Ovary (tissue), 9 donors: ENCODE data around the gene PHB1. TPM values are rescaled to one million over a fixed set of nuclear protein-coding genes. Genes with fewer than 3 reads are reported as not detected.
"Not testable (repeated sequence)": the region's sequence is repeated elsewhere in the genome, so short reads cannot be mapped to it uniquely, and the experiment has no call there.

ENCODE experiments used
- DNase-seq, 5 donors: peaks; one replicate each; pipeline ENCODE4 v3.0.0-alpha.2; 2019 to 2020
- H3K27ac ChIP-seq, 2 donors: fragments of 200-600 bp; one replicate each; pipeline versions ENCODE4 v1.5.1 to v1.8.0; 2019 to 2022
- H3K27me3 ChIP-seq: fragments of 200-600 bp; one replicate; pipeline ENCODE4 v1.8.0; 2022
- H3K36me3 ChIP-seq: fragments of 200-600 bp; sonication (generic); one replicate; pipeline ENCODE4 v1.5.1; 2019
- H3K4me1 ChIP-seq: one replicate; pipeline ENCODE4 v1.8.1; 2013; ENCODE audit warnings: mild to moderate bottlenecking, moderate library complexity; ENCODE audit not compliant: insufficient read depth
- H3K4me3 ChIP-seq: fragments of 200-600 bp; sonication (generic); one replicate; pipeline ENCODE4 v1.5.1; 2017
- H3K9me3 ChIP-seq, 2 donors: fragments of 200-600 bp in 1 of 2; sonication (generic) in 1 of 2; one replicate each; pipeline versions ENCODE4 v1.5.1 to v1.8.1; 2013 to 2019; ENCODE audit warnings: mild to moderate bottlenecking in 1 of 2, moderate library complexity in 1 of 2
- CTCF ChIP-seq, 3 donors: fragments of 450-650 bp in 2 of 3; fragments of 200-600 bp in 1 of 3; IDR thresholded peaks; one replicate each; pipeline versions ENCODE4 v1.5.1 to v1.8.0; 2016 to 2022; ENCODE audit warnings: antibody characterized with exemption in 3 of 3, mild to moderate bottlenecking in 1 of 3
- EP300 ChIP-seq: sonication (generic); formaldehyde crosslinking; IDR thresholded peaks from one replicate; pipeline ENCODE4 v1.6.1; 2017; ENCODE audit warnings: antibody characterized with exemption
- POLR2A ChIP-seq: fragments of 450-650 bp; IDR thresholded peaks from one replicate; pipeline ENCODE4 v1.6.1; 2017; ENCODE audit warnings: antibody characterized with exemption, mild to moderate bottlenecking, moderate library complexity
- WGBS, 3 donors: extraction: QIAGEN DNeasy Blood & Tissue Kit in 1 of 3; methylation state at CpG; one replicate each; pipeline versions ENCODE4 v1.1.5 to v1.1.7; 2013 to 2017; 5-methylcytosine and 5-hydroxymethylcytosine counted together
- intact Hi-C, 4 donors: fragments of 100-400 bp; cut with DNase I; formaldehyde crosslinking; loops; one replicate each; pipeline versions ENCODE4 v1.11.0 to v1.15.1; 2022 to 2023
- polyA plus RNA-seq, 2 donors: library from polyadenylated mRNA; stranded (reverse); fragments of 200-250 nt in 1 of 2; fragments of 350-450 nt in 1 of 2; fragmentation: Illumina TruSeq in 1 of 2; extraction: RNeasy Lipid Tissue Mini Kit (QIAGEN cat#74804) in 1 of 2; gene quantifications; one replicate each; pipeline ENCODE4 v1.2.3, GENCODE V29; 2013 to 2014
- total RNA-seq, 7 donors: library from RNA; depleted of rRNA in 2 of 7; stranded (reverse); fragments of >200 nt in 2 of 7; fragmentation: NEBNext Ultra II Directional in 3 of 7; extraction: Animal tissue kit (Norgen Biotek cat#: 25700) in 3 of 7; gene quantifications; one replicate each; pipeline versions ENCODE4 v1.1.0 to v1.2.4, GENCODE V29; 2016 to 2023
- donor health status: DM: no; HTN: no; CAD: no; lungs with moderate emphysema.
- donor health status: DM: no; HTN: no; CAD: no.
- donor health status: Bipolar disorder and iron deficiency.
- donor health status: DM: yes; HTN: yes; CAD: no.
- donor health status: DM: no; HTN: no; CAD: no.
- donor health status: DM: yes; HTN: yes; CAD: no.

Gene PHB1
- total and polyA plus RNA-seq, 9 donors = 46.0 to 148 (median 106) TPM

- H3K4me3 ChIP-seq = no peak overlapping the region
- no peak for DNase-seq
- intact Hi-C loops = loop anchor here in 3 of 4 donors (5.0 to 10.0 kb wide), 2 partner anchors 73 to 76 kb away; no protein-coding TSS in a partner anchor
- no peaks in the 10 kb centered on the region for H3K27me3 ChIP-seq
- no peak overlapping the region for H3K27ac ChIP-seq
- no peaks in the 10 kb centered on the region for H3K9me3 ChIP-seq
- H3K4me1 ChIP-seq = no peaks in the 10 kb centered on the region
- 59 to 66% (median 61%) methylated on average over 9 of the region's 9 CpGs for WGBS, 3 donors
- no peaks in the 10 kb centered on the region for H3K36me3 ChIP-seq
- no peak for TF ChIP-seq EP300
- TF ChIP-seq CTCF (IDR thresholded peaks at IDR 0.05) = no peak
- TF ChIP-seq POLR2A = no peak
These were observed 23.9 kb downstream of the PHB1 start for GRCh38 chr17:49390548-49391324.

- DNase-seq, H3K36me3 ChIP-seq, H3K4me1 ChIP-seq, H3K27me3 ChIP-seq, H3K9me3 ChIP-seq, H3K27ac ChIP-seq, H3K4me3 ChIP-seq: not testable (repeated sequence)
- intact Hi-C loops = loop anchor here in 3 of 4 donors (5.0 to 10.0 kb wide), 2 partner anchors 72 to 75 kb away; no protein-coding TSS in a partner anchor
- 85 to 88% (median 87%) methylated on average over 12 of the region's 12 CpGs for WGBS, 3 donors
These were observed 25.0 kb downstream of the PHB1 start for GRCh38 chr17:49389514-49390347.

GRCh38 chr17:49388692-49389513, 25.8 kb downstream of the PHB1 start:
- intact Hi-C loops = no loop called here
- no peak for DNase-seq
- Histone ChIP-seq H3K27ac (no peak overlapping the region), H3K4me3 (no peak overlapping the region), H3K9me3 (no peaks in the 10 kb centered on the region), H3K36me3 (no peaks in the 10 kb centered on the region), H3K27me3 (no peaks in the 10 kb centered on the region), H3K4me1 (no peaks in the 10 kb centered on the region)
- TF ChIP-seq POLR2A (no peak), EP300 (no peak), CTCF (IDR thresholded peaks at IDR 0.05) (no peak)
- WGBS, 3 donors = 88 to 93% (median 93%) methylated on average over 8 of the region's 8 CpGs

GRCh38 chr17:49388290-49388640, 26.4 kb downstream of the PHB1 start:
- intact Hi-C loops = no loop called here
- WGBS, 3 donors = 88 to 93% (median 89%) methylated on average over 6 of the region's 6 CpGs
- no peak overlapping the region for H3K4me3 ChIP-seq
- H3K27ac ChIP-seq = no peak overlapping the region
- no peaks in the 10 kb centered on the region for H3K36me3 ChIP-seq
- H3K9me3 ChIP-seq = no peaks in the 10 kb centered on the region
- H3K27me3 ChIP-seq = no peaks in the 10 kb centered on the region
- no peak for TF ChIP-seq POLR2A
- TF ChIP-seq CTCF (IDR thresholded peaks at IDR 0.05) = no peak
- no peak for TF ChIP-seq EP300
- no peak for DNase-seq
- H3K4me1 ChIP-seq = no peaks in the 10 kb centered on the region
